HG03045 (cell line): Measurements from ENCODE around the gene GFPT2.

Source experiments
- ATAC-seq: cut with Tn5 transposase; IDR thresholded peaks from one replicate; pipeline ENCODE4 v1.9.1; 2021; ENCODE audit warnings: mild to moderate bottlenecking, moderate library complexity; ENCODE audit not compliant: unreplicated experiment

Gene GFPT2

DNA sequence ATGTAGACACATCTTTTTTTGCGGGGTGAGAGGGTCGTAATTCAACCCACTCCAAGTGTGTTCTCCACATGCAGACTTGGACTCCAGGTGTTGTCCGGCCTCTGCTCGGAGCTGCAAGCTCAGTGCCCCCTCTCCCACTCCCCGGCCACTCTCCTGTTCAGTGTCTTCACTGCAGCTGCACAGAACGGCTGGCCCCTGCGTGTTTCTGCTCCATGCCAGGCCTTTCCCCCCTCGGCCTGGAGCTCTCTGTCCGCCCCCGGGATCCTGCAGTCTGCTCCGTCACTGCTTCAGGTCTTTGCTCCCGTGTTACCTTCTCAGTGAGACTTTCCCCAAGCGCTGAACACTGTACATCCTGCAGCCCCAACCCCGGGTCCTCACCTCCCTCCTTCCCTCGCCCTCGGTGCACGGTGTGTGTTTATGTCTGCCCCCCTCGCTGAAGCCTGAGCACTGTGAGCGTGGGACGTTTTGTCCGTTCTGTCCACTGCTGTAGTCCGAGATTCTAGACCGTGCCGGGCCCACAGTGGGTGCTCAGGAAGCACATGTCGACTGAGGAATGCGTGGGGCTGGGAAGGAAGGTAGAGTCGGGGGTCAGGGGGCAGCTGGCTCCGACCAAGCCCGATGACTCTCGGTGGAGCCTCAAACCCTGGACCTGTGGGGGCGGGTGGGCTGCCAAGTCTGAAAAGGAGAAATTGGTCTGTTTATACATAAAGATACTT, 26.4 kb upstream of the GFPT2 start:
- no peak for ATAC-seq

DNA sequence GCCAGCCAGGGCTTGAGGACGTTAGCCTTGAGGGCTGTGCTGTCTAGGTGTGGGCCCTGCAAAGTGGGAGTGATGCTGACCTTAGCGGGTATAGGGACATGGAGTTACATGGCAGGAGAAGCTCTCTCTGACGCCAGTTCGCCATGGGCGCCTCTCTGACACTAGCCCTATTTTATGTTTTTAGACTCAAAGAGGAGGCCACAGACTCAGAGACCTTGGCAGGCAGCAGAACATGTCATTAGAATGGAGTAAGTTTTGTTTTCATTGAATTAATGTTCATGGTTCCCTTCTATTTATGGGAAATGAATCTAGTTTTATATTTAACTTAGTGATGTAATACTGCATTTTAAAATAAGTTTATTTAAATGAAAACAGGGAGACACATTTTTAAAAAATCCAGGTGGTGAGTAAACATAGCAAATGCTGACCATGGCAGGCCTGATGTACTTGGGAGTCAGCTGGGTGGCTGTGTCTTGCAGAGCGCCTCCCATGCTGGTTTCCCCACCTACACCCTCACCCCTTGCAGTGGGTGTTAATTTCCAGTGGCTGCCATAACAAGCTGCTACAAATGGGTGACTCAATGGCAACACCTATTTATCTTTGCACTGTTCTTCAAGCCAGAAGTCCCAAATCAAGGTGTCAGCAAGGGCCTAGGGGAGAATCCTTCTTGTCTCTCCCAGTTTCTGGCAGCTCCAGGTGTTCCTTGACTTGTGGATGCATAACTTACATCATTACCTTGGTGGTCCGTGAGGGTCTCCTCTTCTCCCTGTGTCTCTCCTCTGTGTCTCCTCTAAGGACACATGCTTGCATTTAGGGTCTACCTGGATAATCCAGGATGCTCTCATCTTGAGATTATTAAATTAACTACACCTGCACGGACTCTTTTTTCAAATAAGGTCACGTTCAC, 25.6 kb upstream of the GFPT2 start:
- ATAC-seq, result no peak

- ATAC-seq, result no peak
These were observed 24.5 kb upstream of the GFPT2 start for GRCh38 chr5:180377556-180378197.

DNA sequence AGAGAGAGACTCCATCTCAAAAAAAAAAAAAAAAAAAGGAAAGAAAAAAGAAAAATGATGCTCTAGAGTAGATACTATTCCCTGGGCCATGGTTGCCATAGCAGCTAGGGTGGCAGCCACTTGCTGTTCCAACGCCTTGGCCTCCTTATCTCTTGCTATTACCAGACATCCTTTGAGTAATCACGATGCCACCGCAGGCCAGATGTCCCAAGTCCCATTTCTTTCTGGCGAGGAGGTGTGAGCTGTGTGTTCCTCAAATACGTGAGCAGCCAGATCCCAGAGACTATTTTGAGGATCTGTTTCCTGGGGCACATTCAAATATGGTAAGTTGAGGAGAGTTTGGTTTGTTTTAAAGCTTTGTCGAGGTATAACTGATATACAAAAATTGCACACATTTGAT, 23.4 kb upstream of the GFPT2 start:
- no peak for ATAC-seq

- no peak for ATAC-seq
These were observed 22.8 kb upstream of the GFPT2 start for GRCh38 chr5:180375955-180376354.

- no peak for ATAC-seq
These were observed 22.2 kb upstream of the GFPT2 start for GRCh38 chr5:180375291-180375690.

- no peak for ATAC-seq
These were observed 20.7 kb upstream of the GFPT2 start for GRCh38 chr5:180373870-180374269.

- no peak for ATAC-seq
These were observed 20.3 kb upstream of the GFPT2 start for GRCh38 chr5:180373454-180373853.

- ATAC-seq, result no peak
These were observed 18.8 kb upstream of the GFPT2 start for GRCh38 chr5:180371949-180372348.

GRCh38 chr5:180370861-180371641, 17.9 kb upstream of the GFPT2 start:
- no peak for ATAC-seq

DNA sequence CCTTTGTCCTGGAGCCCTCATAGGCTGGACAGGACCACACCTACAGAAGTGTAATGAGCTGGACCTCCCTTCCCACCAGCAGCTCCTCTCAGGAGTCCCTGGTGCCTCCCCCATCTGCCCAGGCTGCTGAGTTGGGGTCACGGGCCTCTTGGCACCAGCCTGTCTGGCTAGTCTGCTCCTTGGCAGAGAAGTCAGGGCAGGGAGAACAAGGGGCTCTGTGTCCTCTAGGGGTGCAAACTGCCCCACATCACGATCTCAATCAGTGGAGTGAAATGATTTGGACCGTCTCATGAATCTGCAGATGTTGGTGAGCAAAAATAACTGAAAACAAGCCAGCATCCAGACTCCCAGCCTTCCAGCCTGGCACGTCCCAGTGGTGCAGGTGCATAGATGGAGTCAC, 14.9 kb upstream of the GFPT2 start:
- ATAC-seq, result no peak

- ATAC-seq, result no peak
These were observed 14.2 kb upstream of the GFPT2 start for GRCh38 chr5:180367300-180367699.

- ATAC-seq, result no peak
These were observed 13.2 kb upstream of the GFPT2 start for GRCh38 chr5:180366326-180366725.

- no peak for ATAC-seq
These were observed 12.7 kb upstream of the GFPT2 start for GRCh38 chr5:180365829-180366228.

GRCh38 chr5:180364306-180364856, 11.2 kb upstream of the GFPT2 start:
- ATAC-seq, result no peak

- ATAC-seq, result no peak
These were observed 7.2 kb upstream of the GFPT2 start for GRCh38 chr5:180360078-180360957.

- no peak for ATAC-seq
These were observed 5.6 kb upstream of the GFPT2 start for GRCh38 chr5:180358694-180359093.

DNA sequence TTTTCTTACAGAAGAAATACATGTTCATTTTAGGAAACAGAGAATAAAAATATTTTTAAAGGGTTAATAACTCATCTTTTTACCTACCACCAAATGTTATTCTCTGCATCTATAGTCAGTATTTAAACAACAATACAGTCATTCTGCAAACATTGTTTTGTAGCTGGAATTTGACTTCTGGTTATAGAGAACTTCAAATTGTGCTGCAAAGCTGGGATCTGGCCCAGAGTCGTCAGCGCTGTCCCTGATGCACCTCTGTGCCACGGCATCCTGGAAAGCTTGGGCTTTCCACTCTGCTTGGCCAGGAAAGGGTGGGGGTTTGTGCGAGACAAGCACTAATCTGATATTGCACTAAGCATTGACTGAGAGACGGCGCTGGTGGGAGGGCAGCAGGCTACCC, 5.0 kb upstream of the GFPT2 start:
- ATAC-seq, result no peak

DNA sequence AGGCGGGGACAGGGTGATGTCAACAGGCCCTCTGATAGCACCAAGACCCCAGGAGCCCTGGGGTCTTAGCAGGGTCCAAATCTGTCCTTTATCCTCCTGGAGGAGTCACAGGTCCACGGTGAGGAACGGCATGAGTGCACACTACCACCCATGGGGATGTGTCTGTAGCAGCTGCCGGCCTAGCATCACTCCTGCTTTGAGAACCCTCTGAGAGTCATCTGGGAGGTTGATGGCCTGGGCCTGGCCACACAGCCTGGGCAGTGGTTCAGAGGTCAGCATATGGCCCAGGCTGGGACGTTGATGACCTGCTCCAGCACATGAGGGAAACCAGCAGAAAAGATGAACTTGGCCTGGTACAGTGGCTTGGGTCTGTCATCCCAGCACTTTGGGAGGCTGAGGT, 1.8 kb upstream of the GFPT2 start:
- no peak for ATAC-seq

DNA sequence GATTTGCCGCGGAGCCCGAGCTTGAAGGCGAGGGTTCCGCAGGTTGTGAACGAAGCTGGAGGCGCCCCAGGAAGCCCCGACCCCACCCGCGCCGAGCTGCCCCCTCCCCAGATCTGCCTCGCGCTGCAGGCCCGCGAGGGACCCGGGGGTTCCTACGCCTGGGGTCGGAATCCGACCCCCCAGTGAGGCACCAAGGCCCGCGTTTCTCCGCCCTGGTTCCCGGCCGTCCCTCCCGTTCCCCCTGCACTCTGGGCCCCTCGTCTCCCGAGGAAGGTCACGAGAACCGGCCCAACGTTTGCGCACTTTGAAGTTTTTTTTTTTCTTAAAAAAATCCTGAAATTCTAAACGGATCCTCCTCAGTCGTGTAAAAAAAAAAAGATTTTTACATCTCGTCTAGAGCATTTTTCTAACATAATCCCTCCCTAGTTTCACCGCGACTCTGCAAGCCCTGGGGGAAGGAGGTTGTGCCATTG, 880 bp upstream of the GFPT2 start:
- ATAC-seq, result no peak
